WTC11 (cell line): Measurements from ENCODE around the gene MYBPC2. TPM values are rescaled to one million over a fixed set of nuclear protein-coding genes. Genes with fewer than 3 reads are reported as not detected.

Experiments used
- ATAC-seq: fragments of 200-7000 bp; cut with Tn5 transposase; 2 replicates; pipeline ENCODE4 v1.10.0; 2021; ENCODE audit warnings: mild to moderate bottlenecking, moderate library complexity
- CTCF ChIA-PET: fragments of 300-600 bp; sonication (Branson Sonifier 250); formaldehyde crosslinking; loops from one replicate; lab custom pipeline; 2021; ENCODE audit warnings: antibody characterized with exemption; lab: Charles Lee
- POLR2A ChIA-PET: fragments of 350-600 bp; sonication (Branson Sonifier 250); formaldehyde crosslinking; loops from one replicate; lab custom pipeline; 2021; ENCODE audit warnings: antibody characterized with exemption; lab: Charles Lee
- DNase-seq: peaks from one replicate; pipeline ENCODE4 v3.0.0; 2021; ENCODE audit warnings: low spot score
- H3K27ac Mint-ChIP-seq: 2 replicates; pipeline ENCODE4 v1.8.0; 2021; ENCODE audit warnings: mixed read lengths
- H3K27me3 Mint-ChIP-seq: 2 replicates; pipeline ENCODE4 v1.8.0; 2021; ENCODE audit warnings: low read depth, mild to moderate bottlenecking, moderate library complexity, mixed read lengths
- H3K36me3 Mint-ChIP-seq: 2 replicates; pipeline ENCODE4 v1.8.0; 2021; ENCODE audit warnings: mixed read lengths
- H3K4me1 Mint-ChIP-seq: 2 replicates; pipeline ENCODE4 v1.8.0; 2022; ENCODE audit warnings: mixed read lengths
- H3K4me3 Mint-ChIP-seq: 2 replicates; pipeline ENCODE4 v1.8.0; 2021; ENCODE audit warnings: mild to moderate bottlenecking, moderate library complexity, mixed read lengths
- H3K9me3 Mint-ChIP-seq: 2 replicates; pipeline ENCODE4 v1.8.0; 2021; ENCODE audit warnings: mixed read lengths
- ELF4 ChIP-seq: sonication (generic); formaldehyde crosslinking; IDR thresholded peaks from 2 replicates; pipeline ENCODE4 v1.8.1; 2022; ENCODE audit warnings: low read depth, mild to moderate bottlenecking, moderate library complexity, missing genetic modification reagents
- HMGA2 ChIP-seq: fragments of 250-450 bp; sonication (Bioruptor Pico); IDR thresholded peaks from 2 replicates; pipeline ENCODE4 v1.4.0; 2021; ENCODE audit warnings: mild to moderate bottlenecking, moderate library complexity
- RORB ChIP-seq: fragments of 250-450 bp; sonication (Bioruptor Pico); IDR thresholded peaks from 2 replicates; pipeline ENCODE4 v1.9.0; 2021; ENCODE audit warnings: mild to moderate bottlenecking
- SMAD3 ChIP-seq: sonication (generic); formaldehyde crosslinking; IDR thresholded peaks from 2 replicates; pipeline ENCODE4 v1.8.0; 2022; ENCODE audit warnings: missing genetic modification reagents, mild to moderate bottlenecking, borderline replicate concordance
- TCF7 ChIP-seq: sonication (generic); formaldehyde crosslinking; IDR thresholded peaks from 2 replicates; pipeline ENCODE4 v1.8.0; 2022; ENCODE audit warnings: mild to moderate bottlenecking, low read depth, missing genetic modification reagents, moderate library complexity
- total RNA-seq: library from RNA; stranded (reverse); gene quantifications from 3 replicates; pipeline ENCODE4 v1.2.3, GENCODE V29; 2021
- TF ChIP-seq, protein P1 (sequence below): fragments of 250-450 bp; sonication (Bioruptor Pico); IDR thresholded peaks from 2 replicates; pipeline ENCODE4 v1.9.0; 2021; ENCODE audit warnings: mild to moderate bottlenecking, borderline replicate concordance
- TF ChIP-seq, protein P2 (sequence below): sonication (generic); formaldehyde crosslinking; conservative IDR thresholded peaks from 2 replicates; pipeline ENCODE4 v1.8.1; 2023; ENCODE audit warnings: mild to moderate bottlenecking, low read depth, missing genetic modification reagents, moderate library complexity
- TF ChIP-seq, protein P3 (sequence below): sonication (generic); formaldehyde crosslinking; IDR thresholded peaks from 2 replicates; pipeline ENCODE4 v1.8.0; 2022; ENCODE audit warnings: missing genetic modification reagents
- TF ChIP-seq, protein P4 (sequence below): sonication (generic); formaldehyde crosslinking; IDR thresholded peaks from 2 replicates; pipeline ENCODE4 v1.8.0; 2022; ENCODE audit warnings: mild to moderate bottlenecking, missing genetic modification reagents
- TF ChIP-seq, protein P5 (sequence below): sonication (generic); formaldehyde crosslinking; IDR thresholded peaks from 2 replicates; pipeline ENCODE4 v1.8.1; 2023; ENCODE audit warnings: mild to moderate bottlenecking, missing genetic modification reagents, moderate library complexity
- TF ChIP-seq, protein P6 (sequence below): sonication (generic); formaldehyde crosslinking; IDR thresholded peaks from 2 replicates; pipeline ENCODE4 v1.8.0; 2022; ENCODE audit warnings: mild to moderate bottlenecking, missing genetic modification reagents
- TF ChIP-seq, protein P7 (sequence below): fragments of 250-450 bp; sonication (Bioruptor Pico); IDR thresholded peaks from 2 replicates; pipeline ENCODE4 v1.9.0; 2021; ENCODE audit warnings: mild to moderate bottlenecking
- TF ChIP-seq, protein P8 (sequence below): fragments of 250-450 bp; sonication (Bioruptor Pico); IDR thresholded peaks from 2 replicates; pipeline ENCODE4 v2.1.2; 2022; ENCODE audit warnings: mild to moderate bottlenecking, moderate library complexity

MYBPC2 gene
- total RNA-seq, 1 experiment from 2014 or later: 2.6 TPM

DNA sequence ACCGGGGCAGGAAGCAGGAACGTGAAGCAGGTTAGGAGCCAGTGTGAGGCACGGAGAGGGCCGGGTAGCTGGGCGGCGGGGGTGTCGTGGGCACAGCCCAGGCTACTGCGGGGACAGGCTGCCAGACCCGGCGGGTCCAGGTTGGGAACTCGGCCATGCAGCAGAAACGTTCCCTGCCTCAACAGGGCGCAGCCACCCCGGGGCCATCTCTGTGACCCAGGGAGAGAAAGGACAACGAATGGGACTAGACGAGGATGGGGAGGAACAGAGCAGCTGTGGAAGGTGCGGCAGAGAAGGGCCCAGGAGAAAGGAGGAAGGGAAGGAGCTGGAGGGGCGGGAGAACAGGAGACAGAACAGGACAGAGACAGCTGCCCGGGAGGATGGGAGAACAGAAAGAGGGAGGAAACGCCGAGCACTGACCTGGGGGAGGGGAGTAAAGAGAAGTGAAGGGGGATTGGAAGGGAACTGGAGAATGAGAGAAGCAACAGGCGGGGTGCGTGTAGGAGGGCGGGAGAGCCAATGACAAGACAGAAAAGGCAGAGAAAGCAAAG lies 56.8 kb downstream of the MYBPC2 start (continued):
- TF ChIP-seq, protein P1, sequence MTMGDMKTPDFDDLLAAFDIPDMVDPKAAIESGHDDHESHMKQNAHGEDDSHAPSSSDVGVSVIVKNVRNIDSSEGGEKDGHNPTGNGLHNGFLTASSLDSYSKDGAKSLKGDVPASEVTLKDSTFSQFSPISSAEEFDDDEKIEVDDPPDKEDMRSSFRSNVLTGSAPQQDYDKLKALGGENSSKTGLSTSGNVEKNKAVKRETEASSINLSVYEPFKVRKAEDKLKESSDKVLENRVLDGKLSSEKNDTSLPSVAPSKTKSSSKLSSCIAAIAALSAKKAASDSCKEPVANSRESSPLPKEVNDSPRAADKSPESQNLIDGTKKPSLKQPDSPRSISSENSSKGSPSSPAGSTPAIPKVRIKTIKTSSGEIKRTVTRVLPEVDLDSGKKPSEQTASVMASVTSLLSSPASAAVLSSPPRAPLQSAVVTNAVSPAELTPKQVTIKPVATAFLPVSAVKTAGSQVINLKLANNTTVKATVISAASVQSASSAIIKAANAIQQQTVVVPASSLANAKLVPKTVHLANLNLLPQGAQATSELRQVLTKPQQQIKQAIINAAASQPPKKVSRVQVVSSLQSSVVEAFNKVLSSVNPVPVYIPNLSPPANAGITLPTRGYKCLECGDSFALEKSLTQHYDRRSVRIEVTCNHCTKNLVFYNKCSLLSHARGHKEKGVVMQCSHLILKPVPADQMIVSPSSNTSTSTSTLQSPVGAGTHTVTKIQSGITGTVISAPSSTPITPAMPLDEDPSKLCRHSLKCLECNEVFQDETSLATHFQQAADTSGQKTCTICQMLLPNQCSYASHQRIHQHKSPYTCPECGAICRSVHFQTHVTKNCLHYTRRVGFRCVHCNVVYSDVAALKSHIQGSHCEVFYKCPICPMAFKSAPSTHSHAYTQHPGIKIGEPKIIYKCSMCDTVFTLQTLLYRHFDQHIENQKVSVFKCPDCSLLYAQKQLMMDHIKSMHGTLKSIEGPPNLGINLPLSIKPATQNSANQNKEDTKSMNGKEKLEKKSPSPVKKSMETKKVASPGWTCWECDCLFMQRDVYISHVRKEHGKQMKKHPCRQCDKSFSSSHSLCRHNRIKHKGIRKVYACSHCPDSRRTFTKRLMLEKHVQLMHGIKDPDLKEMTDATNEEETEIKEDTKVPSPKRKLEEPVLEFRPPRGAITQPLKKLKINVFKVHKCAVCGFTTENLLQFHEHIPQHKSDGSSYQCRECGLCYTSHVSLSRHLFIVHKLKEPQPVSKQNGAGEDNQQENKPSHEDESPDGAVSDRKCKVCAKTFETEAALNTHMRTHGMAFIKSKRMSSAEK (CRISPR knock-in tag): no peak
- TF ChIP-seq, protein P2, sequence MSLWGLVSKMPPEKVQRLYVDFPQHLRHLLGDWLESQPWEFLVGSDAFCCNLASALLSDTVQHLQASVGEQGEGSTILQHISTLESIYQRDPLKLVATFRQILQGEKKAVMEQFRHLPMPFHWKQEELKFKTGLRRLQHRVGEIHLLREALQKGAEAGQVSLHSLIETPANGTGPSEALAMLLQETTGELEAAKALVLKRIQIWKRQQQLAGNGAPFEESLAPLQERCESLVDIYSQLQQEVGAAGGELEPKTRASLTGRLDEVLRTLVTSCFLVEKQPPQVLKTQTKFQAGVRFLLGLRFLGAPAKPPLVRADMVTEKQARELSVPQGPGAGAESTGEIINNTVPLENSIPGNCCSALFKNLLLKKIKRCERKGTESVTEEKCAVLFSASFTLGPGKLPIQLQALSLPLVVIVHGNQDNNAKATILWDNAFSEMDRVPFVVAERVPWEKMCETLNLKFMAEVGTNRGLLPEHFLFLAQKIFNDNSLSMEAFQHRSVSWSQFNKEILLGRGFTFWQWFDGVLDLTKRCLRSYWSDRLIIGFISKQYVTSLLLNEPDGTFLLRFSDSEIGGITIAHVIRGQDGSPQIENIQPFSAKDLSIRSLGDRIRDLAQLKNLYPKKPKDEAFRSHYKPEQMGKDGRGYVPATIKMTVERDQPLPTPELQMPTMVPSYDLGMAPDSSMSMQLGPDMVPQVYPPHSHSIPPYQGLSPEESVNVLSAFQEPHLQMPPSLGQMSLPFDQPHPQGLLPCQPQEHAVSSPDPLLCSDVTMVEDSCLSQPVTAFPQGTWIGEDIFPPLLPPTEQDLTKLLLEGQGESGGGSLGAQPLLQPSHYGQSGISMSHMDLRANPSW (CRISPR knock-in tag): no peak
- TF ChIP-seq, protein P3, sequence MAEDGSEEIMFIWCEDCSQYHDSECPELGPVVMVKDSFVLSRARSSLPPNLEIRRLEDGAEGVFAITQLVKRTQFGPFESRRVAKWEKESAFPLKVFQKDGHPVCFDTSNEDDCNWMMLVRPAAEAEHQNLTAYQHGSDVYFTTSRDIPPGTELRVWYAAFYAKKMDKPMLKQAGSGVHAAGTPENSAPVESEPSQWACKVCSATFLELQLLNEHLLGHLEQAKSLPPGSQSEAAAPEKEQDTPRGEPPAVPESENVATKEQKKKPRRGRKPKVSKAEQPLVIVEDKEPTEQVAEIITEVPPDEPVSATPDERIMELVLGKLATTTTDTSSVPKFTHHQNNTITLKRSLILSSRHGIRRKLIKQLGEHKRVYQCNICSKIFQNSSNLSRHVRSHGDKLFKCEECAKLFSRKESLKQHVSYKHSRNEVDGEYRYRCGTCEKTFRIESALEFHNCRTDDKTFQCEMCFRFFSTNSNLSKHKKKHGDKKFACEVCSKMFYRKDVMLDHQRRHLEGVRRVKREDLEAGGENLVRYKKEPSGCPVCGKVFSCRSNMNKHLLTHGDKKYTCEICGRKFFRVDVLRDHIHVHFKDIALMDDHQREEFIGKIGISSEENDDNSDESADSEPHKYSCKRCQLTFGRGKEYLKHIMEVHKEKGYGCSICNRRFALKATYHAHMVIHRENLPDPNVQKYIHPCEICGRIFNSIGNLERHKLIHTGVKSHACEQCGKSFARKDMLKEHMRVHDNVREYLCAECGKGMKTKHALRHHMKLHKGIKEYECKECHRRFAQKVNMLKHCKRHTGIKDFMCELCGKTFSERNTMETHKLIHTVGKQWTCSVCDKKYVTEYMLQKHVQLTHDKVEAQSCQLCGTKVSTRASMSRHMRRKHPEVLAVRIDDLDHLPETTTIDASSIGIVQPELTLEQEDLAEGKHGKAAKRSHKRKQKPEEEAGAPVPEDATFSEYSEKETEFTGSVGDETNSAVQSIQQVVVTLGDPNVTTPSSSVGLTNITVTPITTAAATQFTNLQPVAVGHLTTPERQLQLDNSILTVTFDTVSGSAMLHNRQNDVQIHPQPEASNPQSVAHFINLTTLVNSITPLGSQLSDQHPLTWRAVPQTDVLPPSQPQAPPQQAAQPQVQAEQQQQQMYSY (CRISPR knock-in tag): no peak
- TF ChIP-seq, protein P4, sequence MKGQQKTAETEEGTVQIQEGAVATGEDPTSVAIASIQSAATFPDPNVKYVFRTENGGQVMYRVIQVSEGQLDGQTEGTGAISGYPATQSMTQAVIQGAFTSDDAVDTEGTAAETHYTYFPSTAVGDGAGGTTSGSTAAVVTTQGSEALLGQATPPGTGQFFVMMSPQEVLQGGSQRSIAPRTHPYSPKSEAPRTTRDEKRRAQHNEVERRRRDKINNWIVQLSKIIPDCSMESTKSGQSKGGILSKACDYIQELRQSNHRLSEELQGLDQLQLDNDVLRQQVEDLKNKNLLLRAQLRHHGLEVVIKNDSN: no peak

DNA sequence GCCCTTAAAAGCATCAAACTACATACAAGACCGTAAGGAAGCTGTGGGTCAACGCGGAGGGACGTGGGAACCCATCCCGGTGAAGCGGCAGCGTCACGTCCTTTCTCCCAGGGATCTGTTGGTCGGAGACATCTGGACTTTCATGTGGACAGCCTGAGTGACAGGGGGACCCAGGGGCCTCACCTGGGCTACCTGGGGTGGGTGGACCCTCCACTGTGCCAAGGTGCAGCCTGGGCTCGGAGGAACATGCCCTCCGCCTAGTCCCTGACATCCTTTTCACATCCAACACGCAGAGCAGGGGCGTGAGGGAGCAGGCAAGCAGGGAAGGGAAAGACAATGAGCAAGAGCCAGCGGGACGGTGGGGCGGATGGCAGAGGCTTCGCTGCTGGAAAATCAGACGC lies 57.7 kb downstream of the MYBPC2 start:
- Mint-ChIP-seq H3K4me3 (no peak overlapping the region), H3K27me3 (peaks cover 97% of the 10 kb centered on the region), H3K27ac (no peak overlapping the region), H3K36me3 (peaks cover 22% of the 10 kb centered on the region), H3K4me1 (peaks cover 40% of the 10 kb centered on the region), H3K9me3 (peaks cover 22% of the 10 kb centered on the region)
- DNase-seq (no peak), ATAC-seq (no peak)
- CTCF ChIA-PET: interaction anchor here (1.1 to 1.7 kb wide), 4 partner anchors 28 to 122 kb away, joined by 3 to 7 read pairs (median 4); no protein-coding TSS in a partner anchor
- POLR2A ChIA-PET: no interaction called here
- no peak for TF ChIP-seq SMAD3 (CRISPR knock-in tag)
- TF ChIP-seq, protein P3 (CRISPR knock-in tag): no peak
- no peak for TF ChIP-seq RORB (CRISPR knock-in tag)
- TF ChIP-seq, protein P5, sequence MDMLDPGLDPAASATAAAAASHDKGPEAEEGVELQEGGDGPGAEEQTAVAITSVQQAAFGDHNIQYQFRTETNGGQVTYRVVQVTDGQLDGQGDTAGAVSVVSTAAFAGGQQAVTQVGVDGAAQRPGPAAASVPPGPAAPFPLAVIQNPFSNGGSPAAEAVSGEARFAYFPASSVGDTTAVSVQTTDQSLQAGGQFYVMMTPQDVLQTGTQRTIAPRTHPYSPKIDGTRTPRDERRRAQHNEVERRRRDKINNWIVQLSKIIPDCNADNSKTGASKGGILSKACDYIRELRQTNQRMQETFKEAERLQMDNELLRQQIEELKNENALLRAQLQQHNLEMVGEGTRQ (CRISPR knock-in tag): no peak
- TF ChIP-seq, protein P6, sequence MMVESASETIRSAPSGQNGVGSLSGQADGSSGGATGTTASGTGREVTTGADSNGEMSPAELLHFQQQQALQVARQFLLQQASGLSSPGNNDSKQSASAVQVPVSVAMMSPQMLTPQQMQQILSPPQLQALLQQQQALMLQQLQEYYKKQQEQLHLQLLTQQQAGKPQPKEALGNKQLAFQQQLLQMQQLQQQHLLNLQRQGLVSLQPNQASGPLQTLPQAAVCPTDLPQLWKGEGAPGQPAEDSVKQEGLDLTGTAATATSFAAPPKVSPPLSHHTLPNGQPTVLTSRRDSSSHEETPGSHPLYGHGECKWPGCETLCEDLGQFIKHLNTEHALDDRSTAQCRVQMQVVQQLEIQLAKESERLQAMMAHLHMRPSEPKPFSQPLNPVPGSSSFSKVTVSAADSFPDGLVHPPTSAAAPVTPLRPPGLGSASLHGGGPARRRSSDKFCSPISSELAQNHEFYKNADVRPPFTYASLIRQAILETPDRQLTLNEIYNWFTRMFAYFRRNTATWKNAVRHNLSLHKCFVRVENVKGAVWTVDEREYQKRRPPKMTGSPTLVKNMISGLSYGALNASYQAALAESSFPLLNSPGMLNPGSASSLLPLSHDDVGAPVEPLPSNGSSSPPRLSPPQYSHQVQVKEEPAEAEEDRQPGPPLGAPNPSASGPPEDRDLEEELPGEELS (CRISPR knock-in tag): no peak
- no peak for TF ChIP-seq TCF7 (CRISPR knock-in tag)
- no peak for TF ChIP-seq ELF4 (CRISPR knock-in tag)
- TF ChIP-seq, protein P7, sequence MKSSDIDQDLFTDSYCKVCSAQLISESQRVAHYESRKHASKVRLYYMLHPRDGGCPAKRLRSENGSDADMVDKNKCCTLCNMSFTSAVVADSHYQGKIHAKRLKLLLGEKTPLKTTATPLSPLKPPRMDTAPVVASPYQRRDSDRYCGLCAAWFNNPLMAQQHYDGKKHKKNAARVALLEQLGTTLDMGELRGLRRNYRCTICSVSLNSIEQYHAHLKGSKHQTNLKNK (CRISPR knock-in tag): no peak
- TF ChIP-seq, protein P8, sequence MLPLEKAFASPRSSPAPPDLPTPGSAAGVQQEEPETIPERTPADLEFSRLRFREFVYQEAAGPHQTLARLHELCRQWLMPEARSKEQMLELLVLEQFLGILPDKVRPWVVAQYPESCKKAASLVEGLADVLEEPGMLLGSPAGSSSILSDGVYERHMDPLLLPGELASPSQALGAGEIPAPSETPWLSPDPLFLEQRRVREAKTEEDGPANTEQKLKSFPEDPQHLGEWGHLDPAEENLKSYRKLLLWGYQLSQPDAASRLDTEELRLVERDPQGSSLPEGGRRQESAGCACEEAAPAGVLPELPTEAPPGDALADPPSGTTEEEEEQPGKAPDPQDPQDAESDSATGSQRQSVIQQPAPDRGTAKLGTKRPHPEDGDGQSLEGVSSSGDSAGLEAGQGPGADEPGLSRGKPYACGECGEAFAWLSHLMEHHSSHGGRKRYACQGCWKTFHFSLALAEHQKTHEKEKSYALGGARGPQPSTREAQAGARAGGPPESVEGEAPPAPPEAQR (CRISPR knock-in tag): no peak
- no peak for TF ChIP-seq HMGA2 (CRISPR knock-in tag)
